ENCODE results near the gene GPD2.
A peak's percentile ranks its signal among the peaks of the same experiment; 100 is the strongest.
"Not testable (repeated sequence)": the region's sequence is repeated elsewhere in the genome, so short reads cannot be mapped to it uniquely, and the experiment has no call there.

Gene GPD2

GRCh38 chr2:156592809-156593593 is 156.8 kb downstream of the GPD2 start:
- no peak for DNase-seq

GRCh38 chr2:156593594-156593921 is 157.4 kb downstream of the GPD2 start:
- DNase-seq, result no peak

DNA sequence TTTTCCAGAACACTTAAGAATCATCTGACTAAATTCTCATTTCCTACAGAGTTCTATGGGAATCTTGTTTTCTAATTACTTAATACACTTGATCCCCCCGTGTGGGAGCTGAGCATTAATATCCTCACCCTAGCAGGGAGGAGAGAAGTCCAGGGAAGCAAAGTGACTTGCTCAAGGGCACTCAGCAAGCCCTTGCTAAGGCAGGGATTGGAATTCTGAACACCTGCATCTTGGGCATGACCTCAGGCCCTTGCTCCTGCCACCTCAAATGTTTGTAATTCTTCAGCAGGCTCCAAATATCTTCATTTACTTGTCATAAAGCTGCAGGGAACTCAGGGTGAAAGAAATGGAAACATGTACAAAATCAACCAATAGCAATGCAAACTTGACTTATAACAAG is 162.4 kb downstream of the GPD2 start:
- no peak for DNase-seq

GRCh38 chr2:156600196-156600595 is 164.0 kb downstream of the GPD2 start:
- DNase-seq, result no peak

GRCh38 chr2:156601855-156602551 is 165.8 kb downstream of the GPD2 start:
- DNase-seq, result no peak

DNA sequence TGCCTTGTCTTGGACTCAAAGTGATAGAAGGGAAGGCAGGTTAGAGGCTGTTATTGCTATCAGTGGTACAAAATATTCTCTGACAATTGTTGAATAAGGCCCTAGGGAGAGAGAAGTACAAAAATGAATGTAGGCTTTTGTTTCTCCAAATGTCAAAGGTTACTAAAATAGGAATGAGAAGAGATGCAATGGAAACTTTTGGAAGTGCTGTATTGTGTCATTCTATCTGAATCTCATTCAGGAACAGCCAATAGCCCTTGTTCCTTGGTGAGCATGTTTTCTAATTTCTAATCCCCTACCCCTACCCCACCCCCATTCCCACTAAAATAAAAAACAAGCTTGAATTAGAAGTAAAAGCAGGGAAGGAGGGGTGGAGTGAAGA is 166.4 kb downstream of the GPD2 start:
- no peak for DNase-seq

DNA sequence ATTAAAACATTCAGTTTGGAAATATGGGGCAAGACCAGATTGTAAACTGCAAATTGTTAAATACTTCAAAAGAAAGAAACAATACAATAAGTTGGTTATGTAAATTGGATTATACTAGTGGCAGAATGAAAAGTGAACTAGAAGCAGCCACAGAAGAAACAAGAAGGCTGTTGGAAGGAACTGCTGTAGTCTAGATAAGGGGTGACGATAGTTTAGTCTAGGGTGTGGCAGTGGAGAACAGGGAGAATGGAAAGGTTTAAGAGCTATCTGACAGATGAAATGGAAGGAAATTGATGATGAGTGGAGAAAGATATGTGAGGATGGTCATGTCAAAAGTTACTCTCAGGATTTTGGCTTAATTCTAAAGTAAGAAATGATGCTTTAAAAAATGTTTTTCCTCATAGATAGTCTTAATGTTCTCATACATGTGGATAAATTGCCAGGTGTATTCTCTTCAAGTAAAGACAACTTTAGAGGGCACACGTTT is 179.7 kb downstream of the GPD2 start:
- no peak for DNase-seq

DNA sequence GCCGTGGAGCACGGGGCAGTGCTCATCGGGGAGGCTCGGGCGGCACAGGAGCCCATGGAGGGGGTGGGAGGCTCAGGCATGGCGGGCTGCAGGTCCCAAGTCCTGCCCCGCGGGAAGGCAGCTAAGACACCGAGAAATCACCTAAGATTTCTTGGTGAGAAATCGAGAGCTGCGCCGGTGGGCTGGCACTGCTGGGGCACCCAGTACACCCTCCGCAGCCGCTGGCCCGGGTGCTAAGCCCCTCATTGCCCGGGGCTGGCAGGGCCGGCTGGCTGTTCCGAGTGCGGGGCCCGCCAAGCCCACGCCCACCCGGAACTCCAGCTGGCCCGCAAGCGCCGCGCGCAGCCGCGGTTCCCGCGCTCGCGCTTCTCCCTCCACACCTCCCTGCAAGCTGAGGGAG is 181.9 kb downstream of the GPD2 start:
- not testable (repeated sequence) for DNase-seq

DNA sequence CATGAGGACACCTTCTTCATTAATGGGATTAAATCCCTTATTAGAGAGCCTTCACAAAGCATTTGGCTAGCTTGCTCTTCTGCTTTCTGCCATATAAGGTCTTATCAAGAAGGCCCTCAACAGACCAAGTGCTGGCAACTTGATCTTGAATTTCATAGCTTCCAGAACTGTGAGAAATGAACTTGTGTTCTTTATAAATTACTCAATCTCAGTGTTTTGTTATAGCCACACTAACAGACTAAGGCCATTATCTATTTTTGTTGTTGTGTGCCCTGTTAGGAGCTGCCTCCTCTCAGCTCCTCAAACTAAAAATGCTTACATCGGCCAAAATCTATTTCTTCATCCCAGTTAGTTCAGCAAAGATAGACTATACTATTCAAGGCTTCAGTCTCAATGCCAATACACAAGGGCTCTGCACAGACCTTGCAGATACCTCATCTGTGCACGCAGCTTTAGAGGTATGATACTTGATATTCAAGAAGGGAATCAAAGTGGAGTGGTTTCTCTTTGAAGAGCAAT is 182.9 kb downstream of the GPD2 start:
- DNase-seq, result no peak

DNA sequence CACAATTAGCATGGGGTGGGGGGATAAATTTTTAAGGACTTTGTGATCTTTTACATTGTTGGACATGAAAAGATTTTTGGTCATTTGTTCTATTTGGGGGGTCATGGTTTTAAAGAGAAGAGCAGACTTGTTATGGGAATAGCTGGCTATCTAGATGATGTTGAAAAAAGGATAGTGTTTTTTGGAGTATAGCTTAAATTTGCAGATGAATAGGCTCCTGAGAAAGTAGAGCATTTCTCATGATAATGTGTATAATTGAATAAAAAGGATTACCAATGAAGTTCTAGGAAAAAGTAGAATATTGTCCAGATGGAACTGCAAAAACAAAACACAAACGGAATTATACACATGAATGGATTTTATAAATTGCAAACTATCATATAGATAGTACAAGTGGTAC is 186.3 kb downstream of the GPD2 start:
- DNase-seq, result no peak

DNA sequence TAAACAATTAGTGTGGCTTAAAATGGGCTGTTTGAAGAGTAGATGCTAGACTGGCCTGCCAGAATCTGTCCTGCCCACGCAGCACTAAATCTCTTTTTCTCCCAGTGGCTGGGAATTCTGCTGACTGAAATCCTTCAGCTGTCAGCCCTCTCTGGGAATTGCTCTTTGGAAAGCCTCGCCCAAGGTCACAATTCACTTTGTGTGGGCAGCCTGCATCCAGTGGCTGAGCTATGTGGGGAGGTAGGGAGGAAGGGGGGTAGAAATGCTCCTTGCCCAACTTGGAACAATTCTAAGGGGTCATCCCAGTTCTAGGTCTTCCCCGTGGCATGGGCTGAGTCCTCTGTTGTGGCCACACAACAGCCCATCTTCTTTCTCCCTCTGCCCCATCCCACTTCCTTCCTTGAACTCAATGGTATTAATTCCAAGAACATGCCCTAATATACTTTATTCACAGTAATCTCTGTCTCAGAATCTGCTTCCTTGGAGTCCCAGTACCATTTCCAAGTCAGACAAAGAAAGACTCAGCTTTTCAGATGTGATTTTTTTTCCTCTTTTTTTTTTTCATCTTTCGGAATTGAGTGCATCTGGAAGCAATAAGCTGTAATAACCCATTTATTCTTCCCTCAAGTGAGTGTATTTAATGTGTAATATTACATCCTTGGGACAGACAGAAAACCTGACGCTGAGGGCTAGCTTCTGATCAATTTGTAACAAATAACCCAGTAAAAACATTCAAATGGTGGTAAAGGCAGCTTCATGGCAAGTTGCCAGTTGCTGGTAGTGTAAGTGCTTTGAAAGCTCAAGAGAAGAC is 189.4 kb downstream of the GPD2 start:
- peak; percentile 2 for DNase-seq

GRCh38 chr2:156626931-156627330 is 190.8 kb downstream of the GPD2 start:
- DNase-seq, result no peak

- no peak for DNase-seq
Observed at GRCh38 chr2:156630579-156631337, 194.6 kb downstream of the GPD2 start.

- DNase-seq, result no peak
Observed at GRCh38 chr2:156635646-156636045, 199.5 kb downstream of the GPD2 start.

All from fibroblast of upper back skin (primary cell).